GM12801 (cell line): ENCODE results near the gene TMEM175.

Source experiments
- CTCF ChIP-seq: IDR thresholded peaks from one replicate; pipeline ENCODE4 v1.5.1; 2011; ENCODE audit warnings: control low read depth; ENCODE audit not compliant: insufficient read length; ENCODE audit errors: extremely low read depth

Gene TMEM175

GRCh38 chr4:921830-922331 lies 10.4 kb upstream of the TMEM175 start:
- TF ChIP-seq CTCF, result no peak

GRCh38 chr4:924107-925096 lies 7.9 kb upstream of the TMEM175 start:
- TF ChIP-seq CTCF, result no peak

GRCh38 chr4:925171-925570 lies 7.1 kb upstream of the TMEM175 start:
- no peak for TF ChIP-seq CTCF

- no peak for TF ChIP-seq CTCF
Measured at GRCh38 chr4:925771-926500, 6.3 kb upstream of the TMEM175 start.

GRCh38 chr4:926538-926937 lies 5.7 kb upstream of the TMEM175 start:
- TF ChIP-seq CTCF, result no peak

DNA sequence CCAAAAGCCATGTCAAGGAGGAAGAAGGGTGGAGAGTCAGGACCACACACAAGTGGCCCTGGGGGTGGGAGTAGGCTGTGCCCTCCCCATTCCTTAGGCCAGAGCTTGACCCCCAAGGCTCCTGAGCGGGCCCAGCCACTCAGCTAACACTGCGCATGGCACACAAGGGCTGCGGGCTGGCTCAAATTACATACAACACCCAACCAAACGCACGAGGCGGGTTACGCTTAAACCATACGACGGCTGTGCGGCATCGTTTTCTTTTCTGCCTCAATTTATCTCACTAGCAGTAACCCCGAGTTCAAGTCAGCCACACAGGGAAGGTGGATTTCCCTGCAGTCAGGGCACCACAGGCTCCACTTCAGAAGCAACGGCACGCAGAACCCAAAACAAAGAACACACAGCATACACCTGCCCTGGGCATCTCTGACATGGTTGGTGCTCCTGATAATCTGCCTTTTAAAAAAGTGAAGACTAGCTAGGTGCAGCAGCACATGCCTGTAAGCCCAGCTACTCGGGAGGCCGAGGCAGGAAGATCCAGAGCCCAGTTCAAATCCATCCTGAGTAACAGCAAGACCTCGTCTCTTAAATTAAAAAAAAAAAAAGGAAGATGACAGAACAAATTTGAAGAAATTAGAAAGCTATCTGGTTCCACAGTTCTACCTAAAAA lies 3.0 kb upstream of the TMEM175 start:
- no peak for TF ChIP-seq CTCF
